H1 (cell line): ENCODE data around the gene PTPRD.

Experiments
- ATF3 ChIP-seq: IDR thresholded peaks from 2 replicates; pipeline ENCODE4 v1.6.1; 2011; ENCODE audit warnings: low read depth, mild to moderate bottlenecking, low read length; ENCODE audit not compliant: insufficient read depth
- BACH1 ChIP-seq: IDR thresholded peaks from 2 replicates; pipeline ENCODE4 v1.6.1; 2012; ENCODE audit warnings: low read length, improper control_type of control experiment
- CEBPB ChIP-seq: IDR thresholded peaks from 2 replicates; pipeline ENCODE4 v1.6.1; 2012; ENCODE audit warnings: low read depth, low read length
- CTCF ChIP-seq, 3 experiments: IDR thresholded peaks; 1 replicate in 2 of 3; 2 replicates in 1 of 3; pipeline versions ENCODE4 v1.5.1 to v1.6.1; 2011; ENCODE audit warnings: low read length in 3 of 3, mild to moderate bottlenecking in 3 of 3, inconsistent platforms in 2 of 3, low read depth in 1 of 3, moderate library complexity in 1 of 3; ENCODE audit not compliant: insufficient read depth in 1 of 3; ENCODE audit errors: control extremely low read depth in 1 of 3
- EP300 ChIP-seq, 2 experiments: IDR thresholded peaks; 1 replicate in 1 of 2; 2 replicates in 1 of 2; pipeline ENCODE4 v1.6.1; 2011 to 2012; ENCODE audit warnings: low read depth in 2 of 2, low read length in 2 of 2, mild to moderate bottlenecking in 2 of 2, borderline replicate concordance in 1 of 2, inconsistent platforms in 1 of 2, moderate library complexity in 1 of 2
- MAX ChIP-seq: IDR thresholded peaks from 2 replicates; pipeline ENCODE4 v1.6.1; 2012; ENCODE audit warnings: inconsistent platforms
- POLR2A ChIP-seq, 2 experiments: IDR thresholded peaks; 1 replicate in 1 of 2; 2 replicates in 1 of 2; pipeline ENCODE4 v1.6.1; 2011; ENCODE audit warnings: low read depth in 2 of 2, low read length in 2 of 2, mild to moderate bottlenecking in 2 of 2; ENCODE audit errors: control extremely low read depth in 1 of 2
- YY1 ChIP-seq: IDR thresholded peaks from 2 replicates; pipeline ENCODE4 v1.6.1; 2011; ENCODE audit warnings: low read depth, mild to moderate bottlenecking, low read length

GRCh38 chr9:10059044-10059443, 553.8 kb downstream of the PTPRD start:
- TF ChIP-seq ATF3: no peak
- no peak for TF ChIP-seq YY1
- no peak for TF ChIP-seq POLR2A (IDR thresholded peaks at IDR 0.05; ENCODE audit: control extremely low read depth in 1 of 2, low read depth in 2 of 2, low read length in 2 of 2)
- TF ChIP-seq CTCF (IDR thresholded peaks at IDR 0.05; ENCODE audit: control extremely low read depth in 1 of 3, insufficient read depth in 1 of 3, low read depth in 1 of 3, low read length in 3 of 3): no peak
- no peak for TF ChIP-seq EP300 (IDR thresholded peaks at IDR 0.05; ENCODE audit: borderline replicate concordance in 1 of 2, low read depth in 2 of 2, low read length in 2 of 2)
- no peak for TF ChIP-seq MAX
- no peak for TF ChIP-seq BACH1
- TF ChIP-seq CEBPB: peak; percentile 99
